HL-60 (cell line): Measurements from ENCODE around the gene SH3BP2.
A peak's percentile ranks its signal among the peaks of the same experiment; 100 is the strongest.

Experiments
- DNase-seq, 2 experiments: peaks; one replicate each; pipeline ENCODE4 v3.0.0-alpha.2; 2010 to 2020; ENCODE audit warnings: low read depth in 1 of 2, low spot score in 1 of 2
- H3K27ac ChIP-seq: fragments of 250-450 bp; sonication (Bioruptor Pico); replicated peaks from 2 replicates; pipeline ENCODE4 v1.5.1; 2020; ENCODE audit warnings: mild to moderate bottlenecking, moderate library complexity
- H3K27me3 ChIP-seq: fragments of 250-450 bp; sonication (Bioruptor Pico); 2 replicates; pipeline ENCODE4 v1.5.1; 2021; ENCODE audit warnings: mild to moderate bottlenecking, moderate library complexity; ENCODE audit not compliant: insufficient read depth, poor library complexity, severe bottlenecking
- H3K4me3 ChIP-seq: replicated peaks from 2 replicates; pipeline ENCODE4 v1.5.1; 2011; ENCODE audit warnings: mild to moderate bottlenecking, control low read depth, low read length; ENCODE audit not compliant: insufficient read depth
- GABPA ChIP-seq: IDR thresholded peaks from 2 replicates; pipeline ENCODE4 v1.6.1; 2012; ENCODE audit warnings: low read depth
- POLR2AphosphoS5 ChIP-seq: IDR thresholded peaks from 2 replicates; pipeline ENCODE4 v1.6.1; 2012; ENCODE audit warnings: low read depth
- SPI1 ChIP-seq: IDR thresholded peaks from 2 replicates; pipeline ENCODE4 v1.6.1; 2012; ENCODE audit warnings: low read depth, mild to moderate bottlenecking, borderline replicate concordance
- TF ChIP-seq, protein P1 (sequence below): IDR thresholded peaks from 2 replicates; pipeline ENCODE4 v1.6.1; 2012; ENCODE audit warnings: low read depth; ENCODE audit not compliant: insufficient replicate concordance
- TF ChIP-seq, protein P2 (sequence below): IDR thresholded peaks from one replicate; pipeline ENCODE4 v1.5.1; 2011; ENCODE audit warnings: low read length, control low read depth, inconsistent platforms; ENCODE audit not compliant: insufficient read depth

The SH3BP2 gene

GRCh38 chr4:2750719-2751605, 41.9 kb upstream of the SH3BP2 start:
- DNase-seq: no peak
- Histone ChIP-seq H3K27me3 (no peaks in the 10 kb centered on the region), H3K27ac (no peak overlapping the region), H3K4me3 (no peak overlapping the region)
- TF ChIP-seq POLR2AphosphoS5 (no peak), GABPA (no peak), SPI1 (no peak)
- TF ChIP-seq, protein P1, sequence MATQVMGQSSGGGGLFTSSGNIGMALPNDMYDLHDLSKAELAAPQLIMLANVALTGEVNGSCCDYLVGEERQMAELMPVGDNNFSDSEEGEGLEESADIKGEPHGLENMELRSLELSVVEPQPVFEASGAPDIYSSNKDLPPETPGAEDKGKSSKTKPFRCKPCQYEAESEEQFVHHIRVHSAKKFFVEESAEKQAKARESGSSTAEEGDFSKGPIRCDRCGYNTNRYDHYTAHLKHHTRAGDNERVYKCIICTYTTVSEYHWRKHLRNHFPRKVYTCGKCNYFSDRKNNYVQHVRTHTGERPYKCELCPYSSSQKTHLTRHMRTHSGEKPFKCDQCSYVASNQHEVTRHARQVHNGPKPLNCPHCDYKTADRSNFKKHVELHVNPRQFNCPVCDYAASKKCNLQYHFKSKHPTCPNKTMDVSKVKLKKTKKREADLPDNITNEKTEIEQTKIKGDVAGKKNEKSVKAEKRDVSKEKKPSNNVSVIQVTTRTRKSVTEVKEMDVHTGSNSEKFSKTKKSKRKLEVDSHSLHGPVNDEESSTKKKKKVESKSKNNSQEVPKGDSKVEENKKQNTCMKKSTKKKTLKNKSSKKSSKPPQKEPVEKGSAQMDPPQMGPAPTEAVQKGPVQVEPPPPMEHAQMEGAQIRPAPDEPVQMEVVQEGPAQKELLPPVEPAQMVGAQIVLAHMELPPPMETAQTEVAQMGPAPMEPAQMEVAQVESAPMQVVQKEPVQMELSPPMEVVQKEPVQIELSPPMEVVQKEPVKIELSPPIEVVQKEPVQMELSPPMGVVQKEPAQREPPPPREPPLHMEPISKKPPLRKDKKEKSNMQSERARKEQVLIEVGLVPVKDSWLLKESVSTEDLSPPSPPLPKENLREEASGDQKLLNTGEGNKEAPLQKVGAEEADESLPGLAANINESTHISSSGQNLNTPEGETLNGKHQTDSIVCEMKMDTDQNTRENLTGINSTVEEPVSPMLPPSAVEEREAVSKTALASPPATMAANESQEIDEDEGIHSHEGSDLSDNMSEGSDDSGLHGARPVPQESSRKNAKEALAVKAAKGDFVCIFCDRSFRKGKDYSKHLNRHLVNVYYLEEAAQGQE: no peak
- TF ChIP-seq, protein P2, sequence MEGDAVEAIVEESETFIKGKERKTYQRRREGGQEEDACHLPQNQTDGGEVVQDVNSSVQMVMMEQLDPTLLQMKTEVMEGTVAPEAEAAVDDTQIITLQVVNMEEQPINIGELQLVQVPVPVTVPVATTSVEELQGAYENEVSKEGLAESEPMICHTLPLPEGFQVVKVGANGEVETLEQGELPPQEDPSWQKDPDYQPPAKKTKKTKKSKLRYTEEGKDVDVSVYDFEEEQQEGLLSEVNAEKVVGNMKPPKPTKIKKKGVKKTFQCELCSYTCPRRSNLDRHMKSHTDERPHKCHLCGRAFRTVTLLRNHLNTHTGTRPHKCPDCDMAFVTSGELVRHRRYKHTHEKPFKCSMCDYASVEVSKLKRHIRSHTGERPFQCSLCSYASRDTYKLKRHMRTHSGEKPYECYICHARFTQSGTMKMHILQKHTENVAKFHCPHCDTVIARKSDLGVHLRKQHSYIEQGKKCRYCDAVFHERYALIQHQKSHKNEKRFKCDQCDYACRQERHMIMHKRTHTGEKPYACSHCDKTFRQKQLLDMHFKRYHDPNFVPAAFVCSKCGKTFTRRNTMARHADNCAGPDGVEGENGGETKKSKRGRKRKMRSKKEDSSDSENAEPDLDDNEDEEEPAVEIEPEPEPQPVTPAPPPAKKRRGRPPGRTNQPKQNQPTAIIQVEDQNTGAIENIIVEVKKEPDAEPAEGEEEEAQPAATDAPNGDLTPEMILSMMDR: no peak

DNA sequence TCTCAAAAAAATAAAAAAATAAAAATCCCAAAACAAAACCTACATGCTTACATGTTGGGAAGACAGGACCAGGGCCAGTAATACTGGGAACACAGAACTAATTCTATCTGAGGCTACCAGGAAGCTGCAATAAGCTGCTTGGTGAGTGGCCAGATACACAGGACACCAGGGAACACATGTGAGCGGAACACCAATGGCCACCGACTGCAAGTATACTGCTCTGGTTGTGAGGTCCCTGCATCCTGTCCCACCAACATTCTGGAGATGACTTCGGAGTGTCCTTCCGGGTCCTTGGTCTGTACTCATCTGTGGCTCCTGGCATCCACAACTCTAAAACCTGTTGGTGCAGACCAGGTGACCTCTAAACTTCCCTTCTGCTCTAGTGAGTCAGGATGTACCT, 39.4 kb upstream of the SH3BP2 start:
- TF ChIP-seq, protein P2: no peak
- TF ChIP-seq, protein P1: no peak
- TF ChIP-seq GABPA (no peak), POLR2AphosphoS5 (no peak), SPI1 (no peak)
- H3K27me3 ChIP-seq: no peaks in the 10 kb centered on the region
- no peak for DNase-seq
- no peak overlapping the region for H3K27ac ChIP-seq
- no peak overlapping the region for H3K4me3 ChIP-seq

GRCh38 chr4:2754848-2755819, 37.8 kb upstream of the SH3BP2 start:
- TF ChIP-seq GABPA (no peak), SPI1 (no peak), POLR2AphosphoS5 (no peak)
- TF ChIP-seq, protein P1: no peak
- TF ChIP-seq, protein P2: no peak
- Histone ChIP-seq H3K4me3 (peak overlapping the region; percentile 94), H3K27ac (peak overlapping the region; percentile 62), H3K27me3 (no peaks in the 10 kb centered on the region)
- no peak for DNase-seq
